ENCODE results near the gene BMP4.

GRCh38 chr14:53947452-53948204, 9.0 kb downstream of the BMP4 start:
- TF ChIP-seq, protein P1, sequence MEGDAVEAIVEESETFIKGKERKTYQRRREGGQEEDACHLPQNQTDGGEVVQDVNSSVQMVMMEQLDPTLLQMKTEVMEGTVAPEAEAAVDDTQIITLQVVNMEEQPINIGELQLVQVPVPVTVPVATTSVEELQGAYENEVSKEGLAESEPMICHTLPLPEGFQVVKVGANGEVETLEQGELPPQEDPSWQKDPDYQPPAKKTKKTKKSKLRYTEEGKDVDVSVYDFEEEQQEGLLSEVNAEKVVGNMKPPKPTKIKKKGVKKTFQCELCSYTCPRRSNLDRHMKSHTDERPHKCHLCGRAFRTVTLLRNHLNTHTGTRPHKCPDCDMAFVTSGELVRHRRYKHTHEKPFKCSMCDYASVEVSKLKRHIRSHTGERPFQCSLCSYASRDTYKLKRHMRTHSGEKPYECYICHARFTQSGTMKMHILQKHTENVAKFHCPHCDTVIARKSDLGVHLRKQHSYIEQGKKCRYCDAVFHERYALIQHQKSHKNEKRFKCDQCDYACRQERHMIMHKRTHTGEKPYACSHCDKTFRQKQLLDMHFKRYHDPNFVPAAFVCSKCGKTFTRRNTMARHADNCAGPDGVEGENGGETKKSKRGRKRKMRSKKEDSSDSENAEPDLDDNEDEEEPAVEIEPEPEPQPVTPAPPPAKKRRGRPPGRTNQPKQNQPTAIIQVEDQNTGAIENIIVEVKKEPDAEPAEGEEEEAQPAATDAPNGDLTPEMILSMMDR (conservative IDR thresholded peaks at IDR 0.05; ENCODE audit: low read depth in 2 of 2), result no peak
- TF ChIP-seq POLR2AphosphoS5 (IDR thresholded peaks at IDR 0.05; ENCODE audit: low read depth), result no peak
